Endodermal cell (in vitro differentiated cells): Measurements from ENCODE around the gene TPBGL. TPM values are rescaled to one million over a fixed set of nuclear protein-coding genes. Genes with fewer than 3 reads are reported as not detected.

ENCODE experiments used
- DNase-seq: peaks from one replicate; pipeline ENCODE4 v3.0.0-alpha.2; 2017
- H3K27ac ChIP-seq: 2 replicates; pipeline ENCODE4 v1.5.1; 2013; ENCODE audit warnings: mild to moderate bottlenecking, low read depth, low read length, moderate library complexity
- H3K27me3 ChIP-seq: 2 replicates; pipeline ENCODE4 v1.6.1; 2013; ENCODE audit warnings: mild to moderate bottlenecking, low read length, moderate library complexity; ENCODE audit not compliant: insufficient read depth, control insufficient read depth, poor library complexity, severe bottlenecking
- H3K36me3 ChIP-seq: 2 replicates; pipeline ENCODE4 v1.7.0; 2013; ENCODE audit warnings: mild to moderate bottlenecking, low read length, moderate library complexity; ENCODE audit not compliant: control insufficient read depth, insufficient read depth
- H3K4me1 ChIP-seq: one replicate; pipeline ENCODE4 v1.7.0; 2013; ENCODE audit warnings: low read length; ENCODE audit not compliant: control insufficient read depth, insufficient read depth
- H3K4me3 ChIP-seq: 2 replicates; pipeline ENCODE4 v1.5.1; 2013; ENCODE audit warnings: mild to moderate bottlenecking, low read length, moderate library complexity
- H3K9ac ChIP-seq: 2 replicates; pipeline ENCODE4 v1.6.1; 2013; ENCODE audit warnings: mild to moderate bottlenecking, low read length, moderate library complexity; ENCODE audit not compliant: poor library complexity, severe bottlenecking; ENCODE audit errors: extremely low read depth
- H3K9me3 ChIP-seq: 2 replicates; pipeline ENCODE4 v1.6.1; 2013; ENCODE audit warnings: mild to moderate bottlenecking, low read length, moderate library complexity; ENCODE audit not compliant: control insufficient read depth
- H3K27ac Mint-ChIP-seq: 2 replicates; pipeline ENCODE4 v1.8.0; 2020; ENCODE audit warnings: mixed read lengths
- H3K27me3 Mint-ChIP-seq: 2 replicates; pipeline ENCODE4 v1.8.0; 2021; ENCODE audit warnings: mild to moderate bottlenecking, mixed read lengths; ENCODE audit not compliant: insufficient read depth
- H3K36me3 Mint-ChIP-seq: 2 replicates; pipeline ENCODE4 v1.8.0; 2020; ENCODE audit warnings: low read depth, mixed read lengths
- H3K4me1 Mint-ChIP-seq: 2 replicates; pipeline ENCODE4 v1.8.0; 2020; ENCODE audit warnings: mixed read lengths
- H3K4me3 Mint-ChIP-seq: 2 replicates; pipeline ENCODE4 v1.8.0; 2020; ENCODE audit warnings: mild to moderate bottlenecking, moderate library complexity, mixed read lengths
- H3K9me3 Mint-ChIP-seq: 2 replicates; pipeline ENCODE4 v1.8.0; 2020; ENCODE audit warnings: mild to moderate bottlenecking, mixed read lengths
- WGBS, 2 experiments: methylation state at CpG; one replicate each; pipeline versions ENCODE4 v1.1.5 to v1.1.7; 2013; ENCODE audit warnings: missing lambda C conversion rate in 2 of 2, mixed read lengths in 1 of 2; ENCODE audit not compliant: insufficient coverage in 1 of 2, insufficient read length in 1 of 2; 5-methylcytosine and 5-hydroxymethylcytosine counted together
- total RNA-seq, 2 donors: library from RNA; stranded (reverse); fragmentation: NEBNext Ultra II Directional in 1 of 2; extraction: Animal tissue kit (Norgen Biotek cat#: 25700) in 1 of 2; gene quantifications; 2 replicates in 1 of 2; 3 replicates in 1 of 2; pipeline ENCODE4 v1.2.1, GENCODE V29; 2021
- TF ChIP-seq, protein P1 (sequence below): fragments of 200-600 bp; sonication (generic); conservative IDR thresholded peaks from 2 replicates; pipeline ENCODE4 v1.5.0; 2021; ENCODE audit warnings: antibody characterized with exemption, mild to moderate bottlenecking

Gene TPBGL
- total RNA-seq, 2 donors from 2014 or later = 0.13 TPM; not detected in 1

DNA sequence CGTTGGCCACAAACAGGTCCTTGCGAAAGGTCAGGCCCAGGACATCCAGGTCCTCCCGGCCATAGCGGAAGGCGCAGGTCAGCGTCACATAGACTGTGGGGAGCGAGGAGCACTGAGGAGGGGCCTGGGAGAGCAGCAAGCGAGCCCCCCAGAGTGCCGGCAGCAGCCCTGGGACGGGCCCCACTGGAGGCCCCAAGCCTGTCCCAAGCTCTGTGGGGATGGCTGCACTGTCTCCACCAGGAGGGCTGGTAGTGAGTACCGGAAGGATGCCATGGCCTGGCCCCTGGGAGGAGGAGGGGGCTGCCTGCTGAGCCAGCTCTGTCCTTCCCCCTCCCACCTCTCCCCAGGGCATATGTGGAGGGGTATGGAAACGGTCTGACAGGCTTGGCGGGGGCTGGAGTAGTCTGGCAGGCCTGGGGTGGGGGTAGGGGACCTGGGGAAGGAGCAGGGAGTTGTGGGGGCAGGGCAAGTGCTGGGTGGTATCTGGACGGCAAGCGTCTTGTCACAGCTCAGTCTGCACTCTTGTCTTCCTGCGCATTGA is 42.9 kb downstream of the TPBGL start:
- no peak overlapping the region for H3K4me3 Mint-ChIP-seq
- TF ChIP-seq, protein P1, sequence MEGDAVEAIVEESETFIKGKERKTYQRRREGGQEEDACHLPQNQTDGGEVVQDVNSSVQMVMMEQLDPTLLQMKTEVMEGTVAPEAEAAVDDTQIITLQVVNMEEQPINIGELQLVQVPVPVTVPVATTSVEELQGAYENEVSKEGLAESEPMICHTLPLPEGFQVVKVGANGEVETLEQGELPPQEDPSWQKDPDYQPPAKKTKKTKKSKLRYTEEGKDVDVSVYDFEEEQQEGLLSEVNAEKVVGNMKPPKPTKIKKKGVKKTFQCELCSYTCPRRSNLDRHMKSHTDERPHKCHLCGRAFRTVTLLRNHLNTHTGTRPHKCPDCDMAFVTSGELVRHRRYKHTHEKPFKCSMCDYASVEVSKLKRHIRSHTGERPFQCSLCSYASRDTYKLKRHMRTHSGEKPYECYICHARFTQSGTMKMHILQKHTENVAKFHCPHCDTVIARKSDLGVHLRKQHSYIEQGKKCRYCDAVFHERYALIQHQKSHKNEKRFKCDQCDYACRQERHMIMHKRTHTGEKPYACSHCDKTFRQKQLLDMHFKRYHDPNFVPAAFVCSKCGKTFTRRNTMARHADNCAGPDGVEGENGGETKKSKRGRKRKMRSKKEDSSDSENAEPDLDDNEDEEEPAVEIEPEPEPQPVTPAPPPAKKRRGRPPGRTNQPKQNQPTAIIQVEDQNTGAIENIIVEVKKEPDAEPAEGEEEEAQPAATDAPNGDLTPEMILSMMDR = no peak
- Histone ChIP-seq H3K27ac (no peak overlapping the region), H3K4me1 (peaks cover 14% of the 10 kb centered on the region), H3K9ac (no peak overlapping the region), H3K9me3 (no peaks in the 10 kb centered on the region), H3K4me3 (no peak overlapping the region), H3K36me3 (peaks cover 78% of the 10 kb centered on the region), H3K27me3 (no peaks in the 10 kb centered on the region)
- peaks cover 66% of the 10 kb centered on the region for H3K36me3 Mint-ChIP-seq
- H3K9me3 Mint-ChIP-seq = no peaks in the 10 kb centered on the region
- H3K4me1 Mint-ChIP-seq = peaks cover 16% of the 10 kb centered on the region
- no peaks in the 10 kb centered on the region for H3K27me3 Mint-ChIP-seq
- DNase-seq = no peak
- no peak overlapping the region for H3K27ac Mint-ChIP-seq
- WGBS, 2 experiments = 85 to 94% methylated on average over 3 to 15 of the region's 16 CpGs

DNA sequence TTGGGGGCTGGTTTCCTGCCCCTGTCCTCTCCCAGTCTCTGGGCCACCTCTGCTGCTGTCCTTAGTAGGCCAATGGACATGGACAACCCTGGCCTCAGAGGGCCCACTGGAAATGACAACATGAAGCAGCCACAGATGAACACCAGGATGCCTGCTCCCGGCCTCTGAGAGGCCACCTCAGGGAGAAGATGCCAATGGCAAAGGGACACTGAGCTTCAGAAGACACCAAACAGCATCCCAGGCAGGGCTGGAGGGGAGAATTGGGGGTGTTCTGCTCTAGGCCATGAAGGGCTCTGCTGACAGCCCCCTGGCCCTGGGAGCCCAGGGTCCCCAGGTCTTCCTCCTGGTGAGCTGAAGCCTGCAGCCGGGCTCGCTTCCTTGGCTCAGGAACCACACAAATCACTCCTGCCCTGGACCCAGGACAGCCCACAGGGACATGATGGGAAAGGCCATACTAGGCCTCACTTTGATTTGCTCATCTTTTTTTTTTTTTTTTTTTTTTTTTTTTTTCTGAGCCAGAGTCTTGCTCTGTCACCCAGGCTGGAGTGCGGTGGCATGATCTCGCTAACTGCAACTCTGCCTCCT is 45.3 kb downstream of the TPBGL start:
- TF ChIP-seq, protein P1 = no peak
- Histone ChIP-seq H3K36me3 (peaks cover 81% of the 10 kb centered on the region), H3K9ac (no peak overlapping the region), H3K27ac (no peak overlapping the region), H3K27me3 (no peaks in the 10 kb centered on the region), H3K4me3 (no peak overlapping the region), H3K9me3 (no peaks in the 10 kb centered on the region), H3K4me1 (peaks cover 5% of the 10 kb centered on the region)
- H3K36me3 Mint-ChIP-seq = peaks cover 64% of the 10 kb centered on the region
- DNase-seq = no peak
- H3K4me3 Mint-ChIP-seq = no peak overlapping the region
- no peaks in the 10 kb centered on the region for H3K9me3 Mint-ChIP-seq
- H3K27me3 Mint-ChIP-seq = no peaks in the 10 kb centered on the region
- no peak overlapping the region for H3K27ac Mint-ChIP-seq
- 91 to 92% methylated on average over 4 to 5 of the region's 5 CpGs for WGBS, 2 experiments
- H3K4me1 Mint-ChIP-seq = peaks cover 9% of the 10 kb centered on the region

DNA sequence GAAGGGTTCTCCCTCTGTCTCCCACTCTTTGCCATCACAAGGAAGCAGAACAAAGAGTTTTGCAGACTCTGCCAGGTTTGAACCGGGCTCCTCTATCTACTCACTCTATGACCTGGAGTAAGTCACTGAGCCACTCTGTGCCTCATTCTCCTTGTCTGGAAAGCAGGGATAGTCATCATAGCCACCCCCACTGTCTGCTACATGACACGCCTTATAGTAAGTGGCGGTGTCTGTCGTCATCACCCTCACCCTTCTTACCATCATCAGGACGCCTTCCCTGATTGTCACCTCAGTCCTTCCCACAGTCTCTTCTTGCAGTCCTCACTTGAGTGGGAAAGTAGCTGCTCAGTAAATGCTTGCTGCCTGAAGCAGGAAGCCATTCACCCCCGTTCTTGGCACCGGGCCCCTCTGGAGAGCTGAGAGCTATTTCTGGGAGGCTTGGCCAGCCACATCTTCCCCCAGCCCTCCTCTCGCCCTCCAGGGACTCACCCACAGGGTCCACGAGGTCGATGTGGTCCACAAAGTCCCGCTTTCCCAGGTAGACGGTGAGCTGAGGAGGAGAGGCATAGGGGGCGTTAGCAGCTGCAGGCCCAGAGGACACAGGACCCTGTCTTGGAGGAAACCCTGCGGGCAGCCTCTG is 46.4 kb downstream of the TPBGL start:
- Histone ChIP-seq H3K27me3 (no peaks in the 10 kb centered on the region), H3K27ac (no peak overlapping the region), H3K9me3 (no peaks in the 10 kb centered on the region), H3K9ac (no peak overlapping the region), H3K36me3 (peaks cover 70% of the 10 kb centered on the region), H3K4me1 (peaks cover 4% of the 10 kb centered on the region), H3K4me3 (no peak overlapping the region)
- Mint-ChIP-seq H3K27me3 (no peaks in the 10 kb centered on the region), H3K36me3 (peaks cover 58% of the 10 kb centered on the region), H3K27ac (peak overlapping the region; percentile 59), H3K4me1 (peaks cover 13% of the 10 kb centered on the region), H3K4me3 (no peak overlapping the region), H3K9me3 (no peaks in the 10 kb centered on the region)
- TF ChIP-seq, protein P1 = no peak
- no peak for DNase-seq
- 91 to 100% methylated on average over 7 to 14 of the region's 14 CpGs for WGBS, 2 experiments
